ENCODE results near the gene SLC19A3.
"Not testable (repeated sequence)": the region's sequence is repeated elsewhere in the genome, so short reads cannot be mapped to it uniquely, and the experiment has no call there.

SLC19A3 gene

DNA sequence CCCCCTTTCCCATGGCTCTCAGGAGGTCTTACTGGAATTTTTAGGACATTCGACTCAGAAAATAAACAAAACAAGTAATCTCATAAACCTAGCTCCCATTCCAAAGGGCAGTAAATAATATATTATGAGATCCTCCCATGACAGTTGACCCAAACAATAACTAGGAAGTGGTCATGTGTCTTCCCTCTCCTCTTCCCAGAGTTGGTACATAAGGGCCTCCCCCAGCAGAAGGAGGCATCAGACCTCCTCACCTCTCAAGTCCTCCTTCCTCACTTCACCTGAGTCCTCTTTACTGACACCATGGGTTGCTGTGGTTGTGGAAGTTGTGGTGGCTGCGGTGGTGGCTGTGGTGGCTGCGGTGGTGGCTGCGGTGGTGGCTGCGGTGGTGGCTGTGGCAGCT is 10.2 kb upstream of the SLC19A3 start, which contains the start of gene SCYGR7:
Gene SCYGR7 (plus strand): TSS at position 301 of the 400 bp plus-strand sequence. CDS start 0 bp downstream, at position 301.
- no peak within 1 kb of the TSS for H3K9ac ChIP-seq
- H2AFZ ChIP-seq, result no peak within 1 kb of the TSS
- TF ChIP-seq, protein P1, sequence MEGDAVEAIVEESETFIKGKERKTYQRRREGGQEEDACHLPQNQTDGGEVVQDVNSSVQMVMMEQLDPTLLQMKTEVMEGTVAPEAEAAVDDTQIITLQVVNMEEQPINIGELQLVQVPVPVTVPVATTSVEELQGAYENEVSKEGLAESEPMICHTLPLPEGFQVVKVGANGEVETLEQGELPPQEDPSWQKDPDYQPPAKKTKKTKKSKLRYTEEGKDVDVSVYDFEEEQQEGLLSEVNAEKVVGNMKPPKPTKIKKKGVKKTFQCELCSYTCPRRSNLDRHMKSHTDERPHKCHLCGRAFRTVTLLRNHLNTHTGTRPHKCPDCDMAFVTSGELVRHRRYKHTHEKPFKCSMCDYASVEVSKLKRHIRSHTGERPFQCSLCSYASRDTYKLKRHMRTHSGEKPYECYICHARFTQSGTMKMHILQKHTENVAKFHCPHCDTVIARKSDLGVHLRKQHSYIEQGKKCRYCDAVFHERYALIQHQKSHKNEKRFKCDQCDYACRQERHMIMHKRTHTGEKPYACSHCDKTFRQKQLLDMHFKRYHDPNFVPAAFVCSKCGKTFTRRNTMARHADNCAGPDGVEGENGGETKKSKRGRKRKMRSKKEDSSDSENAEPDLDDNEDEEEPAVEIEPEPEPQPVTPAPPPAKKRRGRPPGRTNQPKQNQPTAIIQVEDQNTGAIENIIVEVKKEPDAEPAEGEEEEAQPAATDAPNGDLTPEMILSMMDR (IDR thresholded peaks at IDR 0.05), result no peak
- H3K4me1 ChIP-seq, result no peaks in the 10 kb centered on the region
- H3K4me3 ChIP-seq (ENCODE audit: low read depth, low read length), result no peak within 1 kb of the TSS
- H3K27me3 ChIP-seq (ENCODE audit: control insufficient read depth, insufficient read depth, low read length), result no peaks in the 10 kb centered on the region
- H3K27ac ChIP-seq, result no peak within 1 kb of the TSS
- no peaks in the 10 kb centered on the region for H3K79me2 ChIP-seq
- no peak within 1 kb of the TSS for H3K4me2 ChIP-seq (ENCODE audit: low read length)
- H3K36me3 ChIP-seq (ENCODE audit: control insufficient read depth, insufficient read depth, low read length), result no peaks in the 10 kb centered on the region
- no peaks in the 10 kb centered on the region for H3K9me3 ChIP-seq (ENCODE audit: control insufficient read depth, low read length)

DNA sequence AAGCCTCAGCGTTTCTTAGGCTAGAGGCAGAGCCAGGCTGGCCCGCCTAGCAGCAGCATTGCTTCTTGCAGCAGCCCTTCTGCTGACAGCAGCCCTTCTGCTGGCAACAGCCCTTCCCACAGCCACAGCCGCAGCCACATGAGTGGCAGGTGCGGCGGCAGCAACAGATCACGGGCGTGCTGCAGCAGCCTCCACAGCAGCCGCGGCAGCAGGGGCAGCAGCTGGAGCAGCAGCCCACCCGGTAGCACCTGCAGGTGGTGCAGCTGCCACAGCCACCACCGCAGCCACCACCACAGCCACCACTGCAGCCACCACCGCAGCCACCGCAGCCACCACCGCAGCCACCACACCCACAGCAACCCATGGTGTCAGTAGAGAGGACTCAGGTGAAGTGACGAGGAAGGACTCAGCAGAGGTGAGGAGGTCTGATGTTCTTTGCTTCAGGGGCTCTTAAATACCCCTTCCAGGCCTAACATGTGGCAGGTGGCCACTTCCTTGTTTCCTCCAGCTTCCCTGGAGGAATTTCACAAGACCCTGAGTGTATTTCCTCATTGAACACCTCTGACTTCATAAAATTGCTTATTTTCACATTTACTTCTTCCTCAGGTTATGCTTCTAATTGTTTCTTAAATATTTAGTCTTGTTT is 6.7 kb upstream of the SLC19A3 start, which contains the start of gene SCYGR6:
Gene SCYGR6 (minus strand): TSS at position 364 of the 646 bp plus-strand sequence. CDS start 0 bp downstream, at position 364.
- H3K36me3 ChIP-seq (ENCODE audit: control insufficient read depth, insufficient read depth, low read length), result no peaks in the 10 kb centered on the region
- H3K27ac ChIP-seq, result no peak within 1 kb of the TSS
- no peak within 1 kb of the TSS for H2AFZ ChIP-seq
- no peaks in the 10 kb centered on the region for H3K4me1 ChIP-seq
- no peaks in the 10 kb centered on the region for H3K9me3 ChIP-seq (ENCODE audit: control insufficient read depth, low read length)
- TF ChIP-seq, protein P1 (IDR thresholded peaks at IDR 0.05), result no peak
- H3K9ac ChIP-seq, result no peak within 1 kb of the TSS
- no peak within 1 kb of the TSS for H3K4me3 ChIP-seq (ENCODE audit: low read depth, low read length)
- no peaks in the 10 kb centered on the region for H3K79me2 ChIP-seq
- H3K27me3 ChIP-seq (ENCODE audit: control insufficient read depth, insufficient read depth, low read length), result no peaks in the 10 kb centered on the region
- H3K4me2 ChIP-seq (ENCODE audit: low read length), result no peak within 1 kb of the TSS

DNA sequence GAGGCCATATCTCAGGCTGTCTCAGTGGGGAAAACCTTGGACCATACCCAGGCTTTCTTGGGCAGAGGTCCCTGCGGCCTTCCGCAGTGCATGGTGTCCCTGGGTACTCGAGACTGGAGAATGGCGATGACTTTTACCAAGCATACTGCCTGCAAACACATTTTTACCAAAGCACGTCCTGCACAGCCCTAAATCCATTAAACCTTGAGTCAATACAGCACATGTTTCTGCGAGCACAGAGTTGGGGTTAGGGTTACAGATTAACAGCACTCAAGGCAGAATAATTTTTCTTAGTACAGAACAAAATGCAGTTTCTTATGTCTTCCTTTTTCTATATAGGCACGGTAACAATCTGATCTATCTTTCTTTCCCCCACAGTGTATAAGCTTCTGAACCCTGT is 5.0 kb upstream of the SLC19A3 start:
- not testable (repeated sequence) for H3K9me3 ChIP-seq (ENCODE audit: control insufficient read depth, low read length); H3K27me3 ChIP-seq (ENCODE audit: control insufficient read depth, insufficient read depth, low read length); H3K4me2 ChIP-seq (ENCODE audit: low read length); H3K4me1 ChIP-seq; H3K79me2 ChIP-seq; H3K9ac ChIP-seq; H3K27ac ChIP-seq; H3K4me3 ChIP-seq (ENCODE audit: low read depth, low read length); H3K36me3 ChIP-seq (ENCODE audit: control insufficient read depth, insufficient read depth, low read length); H2AFZ ChIP-seq

DNA sequence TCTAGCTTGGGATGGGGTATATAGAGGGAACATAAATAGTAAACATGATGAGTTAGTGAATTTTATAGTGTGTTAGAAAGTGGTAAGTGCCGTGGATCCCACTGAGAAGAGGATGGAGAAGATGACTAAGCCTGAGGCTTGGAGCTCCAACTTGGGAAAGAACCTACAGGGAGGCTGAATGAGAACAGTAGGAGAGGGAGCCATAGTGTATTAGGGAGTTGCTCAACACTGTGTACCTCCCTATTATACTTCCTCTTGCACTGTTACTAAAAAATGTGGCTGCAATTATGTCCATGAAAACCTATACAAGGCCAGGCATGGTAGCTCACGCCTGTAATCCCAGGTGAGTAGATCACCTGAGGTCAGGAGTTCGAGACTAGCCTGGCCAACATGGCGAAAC is 2.9 kb upstream of the SLC19A3 start:
- no peaks in the 10 kb centered on the region for H3K4me1 ChIP-seq
- no peaks in the 10 kb centered on the region for H3K79me2 ChIP-seq
- no peak overlapping the region for H3K9ac ChIP-seq
- H3K9me3 ChIP-seq (ENCODE audit: control insufficient read depth, low read length), result no peaks in the 10 kb centered on the region
- H2AFZ ChIP-seq, result no peak overlapping the region
- H3K27ac ChIP-seq, result no peak overlapping the region
- TF ChIP-seq, protein P1 (IDR thresholded peaks at IDR 0.05), result no peak
- no peaks in the 10 kb centered on the region for H3K27me3 ChIP-seq (ENCODE audit: control insufficient read depth, insufficient read depth, low read length)
- no peaks in the 10 kb centered on the region for H3K36me3 ChIP-seq (ENCODE audit: control insufficient read depth, insufficient read depth, low read length)
- H3K4me3 ChIP-seq (ENCODE audit: low read depth, low read length), result no peak overlapping the region
- no peak overlapping the region for H3K4me2 ChIP-seq (ENCODE audit: low read length)

DNA sequence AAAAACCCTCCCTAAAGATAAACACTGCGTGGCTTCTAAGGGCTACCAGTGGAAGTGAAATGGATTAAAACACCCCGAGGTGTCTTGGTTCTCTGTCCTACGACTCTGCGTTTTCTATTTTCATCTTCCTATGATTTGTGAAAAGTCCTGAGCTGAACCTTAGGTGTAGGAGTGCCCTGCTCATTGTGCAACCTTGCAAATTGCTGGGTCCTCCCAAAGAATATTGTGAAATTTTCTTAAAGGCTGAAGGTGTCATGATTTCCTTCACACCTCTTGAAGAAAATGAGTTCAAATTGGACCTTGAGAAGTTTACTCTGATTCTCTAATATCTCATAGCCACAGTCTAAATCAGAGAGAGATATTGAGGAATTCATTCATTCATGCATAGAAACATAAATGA is 1.8 kb upstream of the SLC19A3 start:
- TF ChIP-seq, protein P1 (IDR thresholded peaks at IDR 0.05), result no peak
- H3K4me2 ChIP-seq (ENCODE audit: low read length), result no peak overlapping the region
- no peaks in the 10 kb centered on the region for H3K79me2 ChIP-seq
- H3K4me3 ChIP-seq (ENCODE audit: low read depth, low read length), result no peak overlapping the region
- H2AFZ ChIP-seq, result no peak overlapping the region
- no peak overlapping the region for H3K27ac ChIP-seq
- no peaks in the 10 kb centered on the region for H3K36me3 ChIP-seq (ENCODE audit: control insufficient read depth, insufficient read depth, low read length)
- no peaks in the 10 kb centered on the region for H3K9me3 ChIP-seq (ENCODE audit: control insufficient read depth, low read length)
- no peaks in the 10 kb centered on the region for H3K27me3 ChIP-seq (ENCODE audit: control insufficient read depth, insufficient read depth, low read length)
- H3K4me1 ChIP-seq, result no peaks in the 10 kb centered on the region
- no peak overlapping the region for H3K9ac ChIP-seq

All from parathyroid adenoma (tissue), 2 donors.